Omental fat pad (tissue), 4 donors: ENCODE measurements around the gene ESPL1. TPM values are rescaled to one million over a fixed set of nuclear protein-coding genes. Genes with fewer than 3 reads are reported as not detected.

ENCODE experiments used
- ATAC-seq: fragments of 150-250 bp; one replicate; pipeline ENCODE4 v1.9.1; 2016; ENCODE audit warnings: mild to moderate bottlenecking, moderate library complexity; ENCODE audit not compliant: low FRiP score
- DNase-seq: peaks from one replicate; pipeline ENCODE4 v3.0.0-alpha.2; 2019; ENCODE audit warnings: low spot score
- CTCF ChIP-seq, 3 donors: fragments of 450-650 bp; IDR thresholded peaks; one replicate each; pipeline ENCODE4 v1.5.1; 2016 to 2017; ENCODE audit warnings: antibody characterized with exemption in 3 of 3, mild to moderate bottlenecking in 3 of 3, moderate library complexity in 2 of 3
- total RNA-seq, 4 donors: library from RNA; depleted of rRNA; stranded (reverse); fragments of >200 nt; gene quantifications; one replicate each; pipeline ENCODE4 v1.1.0, GENCODE V29; 2016

The ESPL1 gene
- 1 to 10 TPM in 1 of 4 donors, under 1 TPM in 3; 0.63 to 2.0 (median 0.90) TPM for total RNA-seq

GRCh38 chr12:53267999-53268629, at the start of gene ESPL1:
Gene ESPL1 (plus strand): TSS chr12:53268299. CDS start chr12:53268767, 468 bp downstream.
- peak; percentile 52 for DNase-seq
- TF ChIP-seq CTCF (IDR thresholded peaks at IDR 0.05), result no peak
- ATAC-seq, result peak; percentile 94

- ATAC-seq, result no peak
- no peak for DNase-seq
- TF ChIP-seq CTCF (IDR thresholded peaks at IDR 0.05), result no peak
Observed at GRCh38 chr12:53218551-53219291, 49.4 kb upstream of the ESPL1 start.

- no peak for DNase-seq
Observed at GRCh38 chr12:53219292-53219955, 48.7 kb upstream of the ESPL1 start.

GRCh38 chr12:53219956-53220693, 48.0 kb upstream of the ESPL1 start:
- DNase-seq (no peak), ATAC-seq (no peak)

More at GRCh38 chr12:53219292-53219955, 48.7 kb upstream of the ESPL1 start:
- TF ChIP-seq CTCF (IDR thresholded peaks at IDR 0.05), result no peak
- ATAC-seq, result no peak

GRCh38 chr12:53220694-53221202, 47.4 kb upstream of the ESPL1 start:
- DNase-seq, result no peak
- peak; percentile 73 for ATAC-seq
- no peak for TF ChIP-seq CTCF (IDR thresholded peaks at IDR 0.05)

More at GRCh38 chr12:53219956-53220693, 48.0 kb upstream of the ESPL1 start:
- TF ChIP-seq CTCF (IDR thresholded peaks at IDR 0.05), result no peak

GRCh38 chr12:53221203-53222080, 46.7 kb upstream of the ESPL1 start:
- TF ChIP-seq CTCF (IDR thresholded peaks at IDR 0.05), result no peak
- DNase-seq (no peak), ATAC-seq (peak; percentile 72)
